GM18519 (cell line): ENCODE results near the gene CCDC15.

ENCODE experiments used
- ATAC-seq: cut with Tn5 transposase; IDR thresholded peaks from one replicate; pipeline ENCODE4 v1.9.1; 2021; ENCODE audit warnings: mild to moderate bottlenecking, moderate library complexity; ENCODE audit not compliant: unreplicated experiment, low FRiP score

Gene CCDC15, protein sequence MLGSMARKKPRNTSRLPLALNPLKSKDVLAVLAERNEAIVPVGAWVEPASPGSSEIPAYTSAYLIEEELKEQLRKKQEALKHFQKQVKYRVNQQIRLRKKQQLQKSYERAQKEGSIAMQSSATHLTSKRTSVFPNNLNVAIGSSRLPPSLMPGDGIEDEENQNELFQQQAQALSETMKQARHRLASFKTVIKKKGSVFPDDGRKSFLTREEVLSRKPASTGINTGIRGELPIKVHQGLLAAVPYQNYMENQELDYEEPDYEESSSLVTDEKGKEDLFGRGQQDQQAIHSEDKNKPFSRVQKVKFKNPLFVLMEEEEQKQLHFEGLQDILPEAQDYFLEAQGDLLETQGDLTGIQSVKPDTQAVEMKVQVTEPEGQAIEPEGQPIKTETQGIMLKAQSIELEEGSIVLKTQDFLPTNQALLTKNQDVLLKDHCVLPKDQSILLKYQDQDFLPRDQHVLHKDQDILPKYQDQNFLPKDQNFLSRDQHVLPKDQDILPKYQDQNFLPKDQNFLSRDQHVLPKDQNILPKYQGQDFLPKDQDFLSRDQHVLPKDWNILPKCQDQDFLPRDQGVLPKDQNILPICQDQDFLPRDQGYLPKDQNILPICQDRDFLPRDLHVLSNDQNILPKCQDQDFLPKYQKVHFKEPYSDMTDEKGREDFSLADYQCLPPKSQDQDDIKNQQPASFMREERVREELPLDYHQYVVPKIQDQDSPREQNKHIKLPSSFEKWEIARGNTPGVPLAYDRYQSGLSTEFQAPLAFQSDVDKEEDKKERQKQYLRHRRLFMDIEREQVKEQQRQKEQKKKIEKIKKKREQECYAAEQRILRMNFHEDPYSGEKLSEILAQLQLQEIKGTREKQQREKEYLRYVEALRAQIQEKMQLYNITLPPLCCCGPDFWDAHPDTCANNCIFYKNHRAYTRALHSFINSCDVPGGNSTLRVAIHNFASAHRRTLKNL

DNA sequence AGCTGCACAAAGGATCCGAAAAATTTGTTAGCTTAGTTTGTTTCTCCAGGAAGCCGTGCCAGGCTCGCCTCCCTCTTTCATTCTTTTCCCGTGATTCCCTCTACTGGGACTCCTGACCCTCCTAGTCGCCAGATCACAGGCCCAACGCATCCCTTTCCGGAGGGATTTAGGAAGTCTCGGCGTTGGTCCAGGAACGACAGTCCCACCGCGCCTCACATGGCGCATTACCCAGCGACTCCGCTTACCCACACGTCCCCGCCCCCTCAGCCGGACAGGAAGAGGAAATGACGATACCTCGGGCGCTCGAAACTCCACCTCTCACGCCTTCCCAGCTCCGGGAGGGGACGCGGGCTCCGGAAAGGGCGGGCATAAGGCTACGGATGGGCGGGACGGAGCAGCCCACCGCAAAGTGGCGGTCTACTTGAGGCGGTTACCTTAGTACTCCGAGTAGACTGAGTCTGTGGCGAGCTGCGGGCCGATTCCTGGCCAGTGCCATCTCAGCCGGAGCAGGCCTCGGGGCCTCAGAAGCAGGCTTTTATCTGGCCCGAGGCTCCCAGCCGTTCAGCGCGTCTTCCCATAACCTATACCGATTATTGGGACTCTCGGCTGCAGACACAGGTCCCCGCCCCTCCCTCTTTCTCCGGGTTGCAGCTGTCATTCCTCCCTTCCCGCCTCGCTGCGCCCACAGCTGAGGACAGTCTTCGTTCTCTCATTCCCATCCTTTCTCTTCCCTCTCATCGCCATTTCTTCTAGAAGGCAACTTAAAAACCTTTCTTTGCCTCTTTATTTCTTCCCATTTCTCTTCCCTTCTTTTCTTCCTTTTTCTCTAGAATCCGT lies at the start of gene CCDC15:
Gene CCDC15 (plus strand): TSS at position 450 of the 837 bp plus-strand sequence. CDS start 531 bp downstream, outside the sequence.
- ATAC-seq, result peak; percentile 93

DNA sequence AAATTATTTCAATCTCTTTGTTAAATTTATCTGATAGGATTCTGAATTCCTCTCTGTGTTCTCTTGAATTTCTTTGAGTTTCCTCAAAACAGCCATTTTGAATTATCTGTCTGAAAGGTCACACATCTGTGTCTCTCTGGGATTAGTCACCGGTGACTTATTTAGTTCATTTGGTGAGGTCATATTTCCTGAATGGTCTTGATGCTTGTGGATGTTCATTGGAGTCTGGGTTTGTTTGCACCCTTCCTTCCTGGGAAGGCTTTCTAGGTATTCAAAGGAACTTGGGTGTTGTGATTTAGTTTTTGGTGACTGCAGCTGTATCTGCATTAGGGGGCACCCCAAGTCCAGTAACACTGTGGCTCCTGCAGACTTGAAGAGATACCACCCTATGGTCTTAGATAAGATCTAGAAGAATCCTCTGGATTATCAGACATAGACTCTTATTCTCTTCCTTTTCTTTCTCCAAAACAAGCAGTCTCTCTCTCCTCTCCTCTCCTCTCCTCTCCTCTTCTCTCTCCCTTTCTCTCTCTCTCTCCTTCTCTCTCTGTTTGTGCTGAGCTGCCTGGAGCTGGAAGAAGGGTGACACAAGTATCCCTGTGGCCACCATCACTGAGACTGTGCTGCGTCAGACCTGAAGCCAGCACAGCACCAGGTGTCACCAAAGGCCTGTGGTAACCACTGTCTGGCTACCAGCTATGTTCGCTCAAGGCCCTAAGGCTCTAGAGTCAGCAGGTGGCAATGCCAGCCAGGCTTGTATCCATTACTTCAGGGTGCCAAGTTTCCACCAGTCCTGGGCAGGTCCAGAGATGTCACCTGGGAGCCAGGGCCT lies 38.2 kb upstream of the CCDC15 start:
- ATAC-seq, result no peak

DNA sequence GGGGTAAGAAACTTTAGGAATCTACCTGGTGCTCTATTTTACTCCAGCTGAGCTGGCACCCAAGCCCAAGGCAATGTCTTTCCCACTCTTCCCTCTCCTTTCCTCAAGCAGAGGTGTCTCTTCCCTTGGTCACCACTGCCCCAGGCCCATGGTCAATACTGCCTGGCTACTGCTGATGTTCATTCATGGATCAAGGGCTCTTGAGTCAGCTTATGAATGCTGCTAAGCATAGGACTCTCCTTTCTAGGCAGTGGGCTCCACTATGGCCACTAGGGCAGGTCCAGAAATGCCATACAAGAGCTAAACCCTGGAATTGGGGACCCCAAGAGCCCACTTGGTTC lies 37.7 kb upstream of the CCDC15 start:
- no peak for ATAC-seq

DNA sequence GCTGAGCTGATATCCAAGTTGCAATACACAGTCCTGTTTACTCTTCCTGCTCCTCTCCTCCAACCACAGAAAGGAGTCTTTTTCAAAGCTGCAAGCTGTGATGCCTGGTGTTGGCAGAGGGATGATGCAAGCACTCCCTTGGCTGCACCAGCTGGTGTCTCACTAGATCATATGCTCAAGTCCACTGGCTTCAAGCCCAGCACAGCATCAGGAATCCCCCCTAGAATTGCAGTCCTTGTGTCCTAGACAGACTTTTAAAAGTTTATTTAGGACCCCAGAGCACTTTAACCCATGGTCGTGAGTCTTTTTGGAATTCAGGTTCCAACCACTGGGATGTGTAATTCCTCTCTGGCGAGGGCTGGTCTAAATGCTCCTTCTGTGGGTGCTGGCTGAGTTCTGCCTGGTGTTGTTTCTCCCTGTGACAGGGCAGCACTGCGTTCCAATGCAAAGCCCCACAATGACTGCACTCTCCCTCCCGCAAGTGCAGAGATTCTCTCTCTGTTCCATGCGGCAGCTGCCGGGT lies 36.8 kb upstream of the CCDC15 start:
- ATAC-seq, result no peak

DNA sequence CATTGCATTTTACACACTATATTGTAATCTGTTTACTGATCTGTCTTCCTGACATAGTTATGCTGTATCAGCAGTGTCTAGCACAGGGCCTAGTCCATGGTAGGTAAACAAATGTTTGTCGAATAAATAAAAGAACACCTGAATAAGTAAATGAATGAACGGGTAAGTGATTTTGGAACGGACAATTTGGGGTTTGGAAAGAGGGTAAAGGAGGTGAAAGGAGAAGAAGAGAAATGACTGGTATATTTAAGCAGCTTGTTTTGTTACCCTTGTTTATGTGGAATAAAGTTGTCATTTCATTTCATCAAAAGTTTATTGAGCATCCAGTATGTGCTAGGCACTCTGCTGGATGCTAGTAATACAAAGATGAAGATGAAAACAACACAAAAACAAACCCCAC lies 35.1 kb upstream of the CCDC15 start, which contains the start of gene HEPN1:
Gene HEPN1 (plus strand): TSS at position 301 of the 400 bp plus-strand sequence.
- no peak for ATAC-seq

DNA sequence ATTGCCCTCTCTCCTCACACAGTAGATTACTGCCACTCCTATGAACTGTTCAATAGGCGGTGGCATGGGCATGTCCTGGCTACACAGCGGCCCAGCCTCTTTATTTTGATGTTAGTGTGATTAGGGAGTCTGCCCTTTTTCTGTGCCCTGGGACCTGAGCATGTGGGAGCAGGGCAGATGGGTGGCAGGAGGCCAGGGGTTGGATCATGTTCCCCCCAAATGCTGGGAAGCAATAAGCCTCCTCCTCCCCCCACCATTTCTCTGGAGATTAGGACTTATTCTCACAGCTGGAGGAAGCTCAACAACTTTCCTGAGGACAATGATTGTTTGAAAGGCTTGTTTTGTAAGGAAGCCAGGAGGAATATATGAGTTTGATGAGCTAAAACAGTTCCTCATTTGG lies 34.1 kb upstream of the CCDC15 start:
- ATAC-seq, result no peak

DNA sequence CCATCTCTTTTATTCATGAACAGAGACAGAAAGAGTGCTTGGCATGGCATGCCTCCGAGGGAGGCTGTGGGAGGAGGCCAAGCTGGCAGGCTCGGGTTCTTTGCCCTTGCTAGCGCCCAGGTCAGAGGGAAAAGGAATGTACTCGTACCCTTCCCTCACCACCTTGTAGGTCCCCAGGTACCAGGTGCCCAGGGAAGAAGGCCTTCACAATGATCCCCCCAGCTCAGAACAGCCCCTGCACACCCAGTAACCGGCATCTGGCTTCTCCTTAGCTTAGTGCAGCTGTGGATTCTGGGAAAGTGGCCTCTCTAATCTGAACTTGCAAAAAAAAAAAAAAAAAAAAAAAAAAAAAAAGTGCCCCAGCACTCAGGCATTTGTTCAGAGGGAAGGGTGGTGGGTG lies 33.6 kb upstream of the CCDC15 start:
- no peak for ATAC-seq

DNA sequence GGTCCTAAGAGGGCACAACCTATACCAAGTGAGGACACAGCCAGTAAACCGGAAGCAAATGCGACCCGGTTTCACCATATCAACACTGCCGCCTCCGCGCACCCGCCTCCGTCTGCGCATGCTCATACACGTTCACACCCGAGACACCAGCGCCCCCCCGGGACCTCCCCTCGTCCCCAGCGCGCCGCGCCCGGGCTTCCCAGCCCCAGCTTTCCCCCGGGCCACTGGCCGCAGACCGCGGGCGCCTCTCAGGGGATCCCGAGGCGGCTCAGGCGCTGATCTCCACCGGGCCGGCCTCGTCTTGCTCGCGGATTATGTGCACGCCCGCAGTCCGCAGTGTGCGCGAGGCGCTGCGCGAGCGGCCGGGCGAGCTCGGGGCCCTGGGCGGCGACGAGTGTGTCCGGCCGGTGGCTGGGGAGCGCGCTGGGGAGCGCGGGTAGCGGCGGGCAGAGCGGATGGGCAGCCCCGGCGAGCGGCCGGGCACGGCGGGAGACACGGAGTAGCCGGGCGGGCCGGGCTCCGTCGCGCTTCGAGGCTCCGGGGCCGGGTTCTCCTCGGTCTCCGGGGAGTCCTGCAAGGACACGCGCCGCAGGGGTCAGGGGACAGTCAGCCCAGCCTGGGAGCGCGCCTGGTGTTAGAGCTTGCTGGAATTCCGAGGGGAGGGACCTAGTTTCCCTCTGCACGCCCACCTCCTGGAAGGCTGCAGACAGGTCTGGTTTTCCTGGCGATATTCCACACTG lies 33.0 kb upstream of the CCDC15 start:
- ATAC-seq, result no peak

DNA sequence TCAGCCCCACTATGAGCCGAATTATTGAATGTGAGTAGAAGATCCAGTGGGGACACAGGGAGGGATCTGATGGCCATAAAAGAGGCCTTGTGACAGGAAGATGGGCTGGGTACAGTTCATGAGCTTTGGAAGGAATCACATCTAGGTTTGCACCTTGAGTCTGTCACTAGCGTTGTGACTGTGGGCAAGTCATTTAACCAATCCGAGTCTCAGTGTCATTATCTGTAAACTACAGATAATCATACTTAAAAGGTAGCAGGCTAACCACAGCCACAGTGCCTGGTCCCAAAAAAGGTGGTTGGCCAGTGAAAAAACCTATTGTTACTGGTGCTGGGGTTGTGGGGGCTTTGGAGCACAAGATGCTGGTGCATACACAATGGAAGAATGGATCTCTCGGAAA lies 31.2 kb upstream of the CCDC15 start:
- no peak for ATAC-seq

DNA sequence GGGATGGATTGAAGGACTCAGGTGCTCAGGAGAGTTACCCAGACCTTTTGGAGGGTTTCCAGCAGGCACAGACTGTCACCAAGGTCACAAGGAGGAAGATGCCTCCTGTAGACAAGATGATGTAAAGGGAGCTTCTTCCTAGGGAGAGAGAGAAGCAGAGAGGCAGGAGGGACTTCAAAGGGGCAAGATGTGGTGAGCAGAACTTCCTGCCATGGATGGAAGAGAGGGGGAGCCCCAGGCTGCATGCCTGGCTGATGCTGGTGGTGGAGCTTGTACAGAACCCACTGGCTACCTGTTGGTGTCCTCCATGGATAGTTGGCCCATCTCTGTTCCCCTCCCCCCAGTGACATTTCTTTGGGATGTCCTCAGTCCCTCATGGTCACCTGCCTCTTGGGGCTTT lies 30.7 kb upstream of the CCDC15 start:
- ATAC-seq, result no peak

DNA sequence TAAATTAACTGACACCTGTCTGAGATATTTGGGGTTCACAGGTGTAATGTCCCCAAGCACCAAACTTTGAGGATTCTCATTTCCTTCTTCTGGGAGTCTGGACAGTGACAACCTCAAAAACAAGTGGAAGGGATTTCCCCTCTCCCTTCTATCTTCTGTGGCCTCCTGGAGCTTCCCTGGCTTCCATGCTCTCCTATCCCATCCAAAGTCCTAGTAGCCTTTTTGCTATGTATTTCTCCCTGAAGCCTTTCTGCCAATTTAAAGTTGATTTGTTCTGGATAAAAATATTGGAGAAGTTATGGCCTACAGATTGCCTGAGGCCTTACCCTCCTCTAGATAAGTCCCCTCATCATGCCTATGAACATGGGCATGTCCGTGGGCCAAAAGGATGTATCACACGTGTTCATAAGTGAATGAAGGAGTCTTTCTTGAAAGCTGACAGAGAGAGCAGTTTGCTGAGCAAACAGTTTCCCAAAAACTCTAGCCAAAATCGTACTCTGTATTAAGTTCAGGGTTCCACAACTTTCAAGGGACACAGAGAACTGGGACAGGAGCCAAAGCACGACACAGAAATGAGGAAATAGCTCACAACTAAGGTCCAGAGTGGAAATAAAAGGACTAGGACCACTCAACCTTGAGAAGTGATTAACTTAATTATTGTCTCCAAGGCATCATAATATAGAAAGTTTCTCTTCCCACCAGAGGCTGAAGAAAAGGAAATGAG lies 24.9 kb upstream of the CCDC15 start:
- ATAC-seq, result no peak

DNA sequence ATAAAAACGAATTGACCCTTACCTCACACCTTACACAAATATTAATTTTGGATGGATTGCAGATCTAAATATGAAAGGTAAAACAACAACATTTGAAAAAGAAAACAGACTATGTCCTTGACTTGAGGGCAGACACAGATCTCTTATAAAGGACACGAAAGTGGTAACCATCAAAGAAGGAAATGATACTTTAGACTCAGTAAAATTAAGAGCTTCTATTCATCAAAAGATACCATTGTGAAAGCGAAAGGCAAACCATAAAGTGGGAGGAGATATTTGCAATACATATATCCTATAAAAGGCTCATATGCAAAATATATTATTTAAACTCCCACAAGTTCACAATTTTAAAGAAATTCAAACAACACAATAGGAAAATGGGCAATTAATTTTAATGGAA lies 23.2 kb upstream of the CCDC15 start:
- peak; percentile 75 for ATAC-seq

DNA sequence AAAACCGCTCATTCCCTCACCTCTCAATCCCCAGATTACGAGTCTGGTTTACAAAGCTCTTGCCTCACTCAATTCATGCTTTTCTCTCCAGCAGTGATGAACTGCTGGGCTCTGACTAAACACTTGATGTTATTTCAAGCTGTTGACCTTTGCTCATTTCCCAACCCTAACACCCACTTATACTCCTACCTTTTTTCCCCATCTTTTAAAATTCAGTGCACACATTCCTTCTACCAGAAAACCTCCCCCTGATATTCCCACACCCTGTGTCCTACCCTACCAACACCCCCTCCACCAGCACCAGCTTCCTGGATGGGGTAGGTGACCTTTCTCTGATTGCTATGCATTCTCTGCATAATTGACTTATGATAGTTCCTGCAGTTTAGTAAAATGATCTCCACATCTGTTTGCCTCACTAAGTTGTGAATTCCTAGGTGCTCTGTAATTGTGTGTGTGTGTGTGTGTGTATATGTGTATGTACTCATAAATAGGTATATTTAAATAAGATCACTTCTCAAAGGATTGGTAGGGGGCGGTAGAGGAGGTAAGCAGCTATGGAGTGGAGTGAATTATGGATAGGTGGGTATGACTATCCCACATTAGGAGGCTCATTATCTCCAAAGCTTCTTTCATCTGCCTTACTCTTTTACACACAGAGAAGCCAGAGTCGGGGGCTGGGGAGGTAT lies 19.0 kb upstream of the CCDC15 start:
- ATAC-seq, result no peak

DNA sequence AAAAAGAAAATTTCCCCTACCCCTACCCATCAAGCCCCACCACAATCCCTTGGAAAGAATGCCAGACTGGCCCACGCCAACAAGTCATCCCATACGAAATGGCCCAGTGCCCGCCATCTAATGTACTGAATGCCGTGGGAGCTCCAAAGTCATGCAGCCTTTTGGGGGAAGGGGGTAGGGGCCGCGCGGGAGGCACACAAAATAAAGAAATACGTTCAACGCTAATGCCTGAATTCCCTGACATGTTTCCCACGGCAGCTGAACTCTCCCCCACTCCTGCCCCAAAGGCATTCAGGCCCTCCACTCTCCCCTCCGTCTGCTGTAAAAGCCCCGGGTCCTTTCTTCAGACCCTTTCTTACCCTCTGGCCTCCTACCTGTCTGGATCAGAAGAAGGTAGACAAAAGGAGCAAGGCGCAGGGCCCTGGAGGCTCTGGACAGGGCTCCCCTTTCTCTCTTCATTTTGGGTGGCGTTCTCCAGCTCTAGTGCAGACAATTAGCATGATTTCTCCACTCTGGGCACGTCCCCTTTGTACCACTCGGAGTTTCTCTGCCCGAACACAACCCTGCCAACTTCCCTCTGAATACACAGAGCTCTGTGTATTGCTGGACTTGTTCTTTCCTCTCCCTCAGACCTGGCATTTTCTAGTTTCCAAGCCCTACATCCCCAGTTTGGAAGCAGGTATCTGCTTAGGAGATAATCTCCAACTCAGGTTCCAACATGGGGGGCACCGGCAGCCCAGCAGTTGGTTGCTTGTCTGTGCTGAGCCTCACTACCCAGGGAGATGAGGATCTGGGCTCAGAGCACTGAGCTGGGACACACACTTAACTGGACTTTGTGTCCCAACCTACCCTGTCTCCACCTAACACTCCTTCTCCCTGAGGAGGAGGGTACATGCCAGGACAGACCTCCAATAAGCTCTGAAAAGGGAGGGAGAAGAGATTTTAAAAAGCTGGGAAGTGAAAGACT lies 18.2 kb upstream of the CCDC15 start, which contains the start of gene HEPACAM:
Gene HEPACAM (minus strand): TSS at position 500 of the 967 bp plus-strand sequence. CDS start 41 bp downstream, at position 459.
- no peak for ATAC-seq

DNA sequence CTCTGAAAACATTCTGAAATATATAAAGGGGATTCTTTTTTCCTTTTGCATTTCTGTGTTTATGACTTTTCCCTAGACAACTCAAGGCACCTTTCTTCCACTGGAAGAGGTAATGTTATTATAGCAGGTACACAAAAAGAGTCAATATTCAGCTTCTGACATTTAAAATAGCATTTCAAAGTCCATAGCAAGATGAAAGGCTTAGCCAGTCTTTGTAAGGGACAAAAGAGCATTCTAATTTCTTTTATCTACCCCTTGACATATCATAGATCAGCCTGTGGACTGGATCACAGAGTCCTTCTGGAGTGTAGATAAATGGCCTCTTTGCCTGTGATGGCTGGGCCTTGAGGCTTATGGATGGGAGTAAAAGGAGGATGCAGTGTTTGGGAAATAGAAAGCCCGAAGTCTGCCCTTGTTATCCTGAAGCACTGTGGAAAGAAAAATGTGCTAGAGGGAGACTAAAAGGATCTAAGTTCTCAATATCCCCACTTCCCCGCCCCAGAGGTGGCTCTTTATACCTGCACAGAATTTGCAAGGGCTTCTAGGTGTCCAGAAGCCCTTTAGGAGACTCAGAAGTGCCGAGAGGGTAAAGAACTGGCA lies 16.6 kb upstream of the CCDC15 start:
- ATAC-seq, result no peak

DNA sequence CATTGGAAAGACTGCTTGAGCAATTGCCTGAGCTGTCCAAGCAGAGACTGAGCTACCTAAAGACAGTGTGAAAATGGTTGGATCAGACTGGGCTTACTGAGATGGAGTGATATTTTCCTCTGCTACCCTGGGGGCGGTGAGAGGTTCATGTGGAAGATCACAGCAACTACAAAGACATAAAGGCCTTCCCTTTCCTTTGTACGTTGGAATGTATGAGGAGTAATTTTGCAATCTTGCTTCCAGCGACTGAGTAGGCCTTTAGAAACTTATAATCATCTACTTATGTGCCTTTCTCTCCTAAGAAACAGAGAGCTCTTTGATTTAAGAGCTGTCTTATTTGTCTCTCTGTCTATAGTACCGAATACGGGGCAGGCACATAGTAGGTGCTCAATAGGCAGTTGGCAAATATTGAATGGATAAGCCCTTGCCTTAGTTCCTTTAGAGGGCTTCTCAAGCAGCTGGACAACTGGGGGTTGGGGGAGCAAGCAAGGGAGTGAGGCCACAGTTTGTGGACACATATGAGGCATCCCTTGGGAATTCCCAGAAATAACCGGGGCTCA lies 15.7 kb upstream of the CCDC15 start:
- no peak for ATAC-seq
